ENCODE results near the gene STIM1.

- no peak for TF ChIP-seq GATA2 (IDR thresholded peaks at IDR 0.05; ENCODE audit: low read depth, low read length)
- no peak for TF ChIP-seq GATA3 (IDR thresholded peaks at IDR 0.05; ENCODE audit: low read depth, low read length)
These were observed 127.0 kb downstream of the STIM1 start for GRCh38 chr11:3982431-3982830.
